Tibial nerve (tissue), 4 donors: ENCODE measurements around the gene IRAK4. TPM values are rescaled to one million over a fixed set of nuclear protein-coding genes. Genes with fewer than 3 reads are reported as not detected.
A peak's percentile ranks its signal among the peaks of the same experiment; 100 is the strongest.

Experiments
- DNase-seq, 2 donors: peaks; one replicate each; pipeline ENCODE4 v3.0.0-alpha.2; 2019; ENCODE audit warnings: low spot score in 2 of 2
- H3K27ac ChIP-seq, 4 donors: fragments of 200-600 bp; sonication (generic) in 3 of 4; one replicate each; pipeline ENCODE4 v1.5.1; 2017 to 2019; ENCODE audit warnings: mild to moderate bottlenecking in 1 of 4
- H3K27me3 ChIP-seq, 2 donors: fragments of 200-600 bp; sonication (generic) in 1 of 2; one replicate each; pipeline versions ENCODE4 v1.5.1 to v1.6.0; 2017 to 2019
- H3K36me3 ChIP-seq, 3 donors: fragments of 200-600 bp; sonication (generic); one replicate each; pipeline ENCODE4 v1.5.1; 2018 to 2019
- H3K4me1 ChIP-seq, 4 donors: fragments of 200-600 bp; sonication (generic) in 3 of 4; one replicate each; pipeline ENCODE4 v1.5.1; 2017 to 2019
- H3K4me3 ChIP-seq, 4 donors: fragments of 200-600 bp; sonication (generic) in 3 of 4; one replicate each; pipeline ENCODE4 v1.5.1; 2017 to 2019; ENCODE audit warnings: mild to moderate bottlenecking in 1 of 4, moderate library complexity in 1 of 4
- H3K9me3 ChIP-seq, 4 donors: fragments of 200-600 bp; sonication (generic) in 3 of 4; one replicate each; pipeline ENCODE4 v1.5.1; 2017 to 2019
- CTCF ChIP-seq, 5 experiments: fragments of 200-600 bp in 3 of 5; fragments of 450-650 bp in 2 of 5; sonication (generic) in 3 of 5; IDR thresholded peaks; one replicate each; pipeline ENCODE4 v1.5.1; 2016 to 2019; ENCODE audit warnings: antibody characterized with exemption in 5 of 5, mild to moderate bottlenecking in 3 of 5, moderate library complexity in 2 of 5
- EP300 ChIP-seq, 2 donors: sonication (generic); formaldehyde crosslinking; IDR thresholded peaks; one replicate each; pipeline ENCODE4 v1.6.1; 2017; ENCODE audit warnings: antibody characterized with exemption in 2 of 2, mild to moderate bottlenecking in 1 of 2
- POLR2A ChIP-seq, 2 donors: fragments of 450-650 bp; IDR thresholded peaks; one replicate each; pipeline ENCODE4 v1.6.1; 2017; ENCODE audit warnings: antibody characterized with exemption in 2 of 2, mild to moderate bottlenecking in 2 of 2, moderate library complexity in 2 of 2
- WGBS, 2 donors: methylation state at CpG; one replicate each; pipeline ENCODE4 v1.1.5; 2018; 5-methylcytosine and 5-hydroxymethylcytosine counted together
- total RNA-seq, 4 donors: library from RNA; depleted of rRNA; stranded (reverse); fragments of >200 nt; gene quantifications; one replicate each; pipeline ENCODE4 v1.1.0, GENCODE V29; 2016

Gene IRAK4
- total RNA-seq, 4 donors from 2014 or later = 16.3 to 24.6 (median 22.4) TPM

- peaks cover 0 to 20% (median 0%) of the 10 kb centered on the region in 3 donors for H3K36me3 ChIP-seq
- DNase-seq = no peak
- no peak overlapping the region for H3K27ac ChIP-seq
- TF ChIP-seq POLR2A (IDR thresholded peaks at IDR 0.05) (no peak), EP300 (IDR thresholded peaks at IDR 0.05) (no peak), CTCF (IDR thresholded peaks at IDR 0.05) (no peak)
- H3K4me3 ChIP-seq = no peak overlapping the region
- no peaks in the 10 kb centered on the region for H3K9me3 ChIP-seq
- peaks cover 0 to 7% (median 3%) of the 10 kb centered on the region in 4 donors for H3K4me1 ChIP-seq
- 93 to 97% methylated on average over 3 of the region's 3 CpGs for WGBS, 2 donors
- H3K27me3 ChIP-seq = no peaks in the 10 kb centered on the region
Observed at GRCh38 chr12:43754015-43754414, 4.7 kb upstream of the IRAK4 start.

- H3K27ac ChIP-seq = peak overlapping the region; percentile 65 to 90 (median 88)
- H3K27me3 ChIP-seq = no peaks in the 10 kb centered on the region
- WGBS, 2 donors = 1 to 2% methylated on average over 17 to 18 of the region's 18 CpGs
- H3K9me3 ChIP-seq = no peaks in the 10 kb centered on the region
- H3K4me3 ChIP-seq = peak overlapping the region; percentile 54 to 77 (median 72)
- peaks cover 0 to 38% (median 15%) of the 10 kb centered on the region in 4 donors for H3K4me1 ChIP-seq
- DNase-seq = no peak
- TF ChIP-seq POLR2A (IDR thresholded peaks at IDR 0.05) (no peak), EP300 (IDR thresholded peaks at IDR 0.05) (no peak), CTCF (IDR thresholded peaks at IDR 0.05) (no peak)
- peaks cover 0 to 14% (median 0%) of the 10 kb centered on the region in 3 donors for H3K36me3 ChIP-seq
Observed at GRCh38 chr12:43758247-43758727, 464 bp upstream of the IRAK4 start.

GRCh38 chr12:43760396-43760795 lies 1.6 kb downstream of the IRAK4 start:
- Histone ChIP-seq H3K9me3 (no peaks in the 10 kb centered on the region), H3K4me1 (peaks cover 0 to 38% (median 15%) of the 10 kb centered on the region in 4 donors), H3K4me3 (peak overlapping the region in 2 of 4 donors; percentile 77), H3K36me3 (no peaks in the 10 kb centered on the region), H3K27me3 (no peaks in the 10 kb centered on the region), H3K27ac (no peak overlapping the region)
- TF ChIP-seq EP300 (IDR thresholded peaks at IDR 0.05) (no peak), POLR2A (IDR thresholded peaks at IDR 0.05) (no peak), CTCF (IDR thresholded peaks at IDR 0.05) (no peak)
- DNase-seq = no peak
- 78 to 85% methylated on average over 2 of the region's 2 CpGs for WGBS, 2 donors

GRCh38 chr12:43761500-43761899 lies 2.7 kb downstream of the IRAK4 start:
- no peaks in the 10 kb centered on the region for H3K9me3 ChIP-seq
- H3K36me3 ChIP-seq = no peaks in the 10 kb centered on the region
- TF ChIP-seq POLR2A (IDR thresholded peaks at IDR 0.05) (no peak), EP300 (IDR thresholded peaks at IDR 0.05) (no peak), CTCF (IDR thresholded peaks at IDR 0.05) (no peak)
- H3K27ac ChIP-seq = no peak overlapping the region
- DNase-seq = no peak
- no peaks in the 10 kb centered on the region for H3K27me3 ChIP-seq
- H3K4me3 ChIP-seq = no peak overlapping the region
- H3K4me1 ChIP-seq = peaks cover 0 to 41% (median 15%) of the 10 kb centered on the region in 4 donors

- no peak overlapping the region for H3K27ac ChIP-seq
- no peaks in the 10 kb centered on the region for H3K27me3 ChIP-seq
- TF ChIP-seq CTCF (IDR thresholded peaks at IDR 0.05) = no peak
- no peak for TF ChIP-seq EP300 (IDR thresholded peaks at IDR 0.05)
- no peak for TF ChIP-seq POLR2A (IDR thresholded peaks at IDR 0.05)
- no peak for DNase-seq
- H3K4me1 ChIP-seq = peaks cover 0 to 40% (median 14%) of the 10 kb centered on the region in 4 donors
- H3K4me3 ChIP-seq = no peak overlapping the region
- no peaks in the 10 kb centered on the region for H3K36me3 ChIP-seq
- H3K9me3 ChIP-seq = no peaks in the 10 kb centered on the region
Observed at GRCh38 chr12:43762596-43762995, 3.8 kb downstream of the IRAK4 start.
